OCI-LY1 (cell line): ENCODE results near the gene PRAC1.

Experiments
- H2AFZ ChIP-seq: fragments of 200-600 bp; sonication (generic), shearing (Covaris generic); 2 replicates; pipeline ENCODE4 v1.6.0; 2014; ENCODE audit warnings: antibody characterized with exemption, mild to moderate bottlenecking, low read length
- H3F3A ChIP-seq: fragments of 200-600 bp; sonication (generic), shearing (Covaris generic); 2 replicates; pipeline ENCODE4 v1.6.0; 2014; ENCODE audit warnings: mild to moderate bottlenecking, antibody characterized with exemption, low read length, moderate library complexity; ENCODE audit not compliant: insufficient read depth
- H3K27ac ChIP-seq: fragments of 200-600 bp; sonication (generic); 2 replicates; pipeline ENCODE4 v1.5.1; 2014; ENCODE audit warnings: low read length, mixed run types, mild to moderate bottlenecking, low read depth; ENCODE audit not compliant: poor library complexity, severe bottlenecking
- H3K27me3 ChIP-seq: fragments of 200-600 bp; sonication (generic); 2 replicates; pipeline ENCODE4 v1.6.0; 2014; ENCODE audit warnings: antibody characterized with exemption, mild to moderate bottlenecking, low read length, moderate library complexity; ENCODE audit not compliant: insufficient read depth
- H3K36me3 ChIP-seq: fragments of 200-600 bp; sonication (generic); 2 replicates; pipeline ENCODE4 v1.6.1; 2014; ENCODE audit warnings: mild to moderate bottlenecking, antibody characterized with exemption, low read length, moderate library complexity, mixed read lengths; ENCODE audit not compliant: insufficient read depth
- H3K4me1 ChIP-seq: fragments of 200-600 bp; sonication (generic); 2 replicates; pipeline ENCODE4 v1.5.1; 2014; ENCODE audit warnings: mild to moderate bottlenecking, low read length, moderate library complexity; ENCODE audit not compliant: insufficient read depth, severe bottlenecking
- H3K4me2 ChIP-seq: fragments of 200-600 bp; sonication (generic), shearing (Covaris generic); 2 replicates; pipeline ENCODE4 v1.6.1; 2014; ENCODE audit warnings: low read length
- H3K4me3 ChIP-seq: fragments of 200-600 bp; sonication (generic); 2 replicates; pipeline ENCODE4 v1.5.1; 2014; ENCODE audit warnings: low read length, low read depth, mild to moderate bottlenecking, mixed read lengths; ENCODE audit not compliant: poor library complexity, severe bottlenecking
- H3K79me2 ChIP-seq: fragments of 200-600 bp; shearing (Covaris generic); 2 replicates; pipeline ENCODE4 v1.6.1; 2016; ENCODE audit warnings: mixed run types, low read length, mixed read lengths; ENCODE audit not compliant: insufficient read depth
- H3K9ac ChIP-seq: fragments of 200-600 bp; sonication (generic), shearing (Covaris generic); 2 replicates; pipeline ENCODE4 v1.6.1; 2014; ENCODE audit warnings: mild to moderate bottlenecking, low read length, mixed read lengths
- H3K9me2 ChIP-seq: fragments of 200-600 bp; sonication (generic), shearing (Covaris generic); 2 replicates; pipeline ENCODE4 v1.6.1; 2014; ENCODE audit warnings: low read depth, mild to moderate bottlenecking, low read length, mixed read lengths
- H3K9me3 ChIP-seq: fragments of 200-600 bp; shearing (Covaris generic); 2 replicates; pipeline ENCODE4 v1.6.1; 2014; ENCODE audit warnings: low read length, mixed read lengths
- H4K20me1 ChIP-seq: fragments of 200-600 bp; sonication (generic), shearing (Covaris generic); 2 replicates; pipeline ENCODE4 v1.6.0; 2016; ENCODE audit warnings: mild to moderate bottlenecking, low read length; ENCODE audit not compliant: insufficient read depth
- EZH2 ChIP-seq: fragments of 200-600 bp; sonication (generic), shearing (Covaris generic); IDR thresholded peaks from 2 replicates; pipeline ENCODE4 v1.8.0; 2017; ENCODE audit warnings: borderline replicate concordance, mixed run types, mild to moderate bottlenecking, antibody characterized with exemption, low read length, moderate library complexity, mixed read lengths
- TF ChIP-seq, protein P1 (sequence below): fragments of 200-600 bp; sonication (generic), shearing (Covaris generic); IDR thresholded peaks from 2 replicates; pipeline ENCODE4 v1.5.1; 2017; ENCODE audit warnings: mild to moderate bottlenecking, antibody characterized with exemption, low read length, moderate library complexity, mixed read lengths

PRAC1 gene

DNA sequence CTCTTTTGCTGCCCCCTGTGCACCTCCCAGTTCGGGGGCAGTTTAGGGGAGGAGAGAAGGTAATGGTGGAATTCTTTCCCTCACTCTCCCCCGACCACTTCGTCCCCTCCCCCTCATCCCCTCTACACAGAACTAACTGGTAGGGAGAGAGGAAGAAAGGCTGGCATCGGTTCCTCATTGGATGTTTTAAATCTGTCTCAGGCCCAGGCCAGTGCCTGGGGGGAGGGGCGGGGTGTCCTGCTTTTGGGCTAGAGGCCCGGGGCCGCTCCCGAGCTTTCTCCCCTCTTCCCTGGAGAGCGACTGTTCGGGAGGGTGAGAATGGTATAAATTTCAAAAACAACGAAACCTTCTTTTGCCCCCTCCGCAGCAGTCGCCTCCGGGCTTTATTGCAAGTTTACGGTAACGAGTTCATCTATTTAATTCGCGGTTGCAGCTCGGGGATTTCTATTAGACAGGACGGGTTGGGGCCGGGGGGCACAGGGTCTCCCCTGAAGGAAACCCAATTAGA lies 651 bp upstream of the PRAC1 start, which contains the start of gene PRAC2:
PRAC2 (plus strand) TSS at position 271 of the 508 bp plus-strand sequence. CDS start 1,226 bp downstream, outside the sequence.
- Histone ChIP-seq H3K9me2 (no peaks in the 10 kb centered on the region), H3K27me3 (no peaks in the 10 kb centered on the region), H3K4me1 (no peaks in the 10 kb centered on the region), H3K36me3 (no peaks in the 10 kb centered on the region), H4K20me1 (no peaks in the 10 kb centered on the region), H2AFZ (no peak within 1 kb of the TSS), H3K9me3 (no peaks in the 10 kb centered on the region), H3K4me2 (no peak within 1 kb of the TSS), H3K27ac (no peak within 1 kb of the TSS), H3K4me3 (no peak within 1 kb of the TSS), H3K9ac (no peak within 1 kb of the TSS), H3F3A (no peaks in the 10 kb centered on the region), H3K79me2 (no peaks in the 10 kb centered on the region)
- TF ChIP-seq, protein P1, sequence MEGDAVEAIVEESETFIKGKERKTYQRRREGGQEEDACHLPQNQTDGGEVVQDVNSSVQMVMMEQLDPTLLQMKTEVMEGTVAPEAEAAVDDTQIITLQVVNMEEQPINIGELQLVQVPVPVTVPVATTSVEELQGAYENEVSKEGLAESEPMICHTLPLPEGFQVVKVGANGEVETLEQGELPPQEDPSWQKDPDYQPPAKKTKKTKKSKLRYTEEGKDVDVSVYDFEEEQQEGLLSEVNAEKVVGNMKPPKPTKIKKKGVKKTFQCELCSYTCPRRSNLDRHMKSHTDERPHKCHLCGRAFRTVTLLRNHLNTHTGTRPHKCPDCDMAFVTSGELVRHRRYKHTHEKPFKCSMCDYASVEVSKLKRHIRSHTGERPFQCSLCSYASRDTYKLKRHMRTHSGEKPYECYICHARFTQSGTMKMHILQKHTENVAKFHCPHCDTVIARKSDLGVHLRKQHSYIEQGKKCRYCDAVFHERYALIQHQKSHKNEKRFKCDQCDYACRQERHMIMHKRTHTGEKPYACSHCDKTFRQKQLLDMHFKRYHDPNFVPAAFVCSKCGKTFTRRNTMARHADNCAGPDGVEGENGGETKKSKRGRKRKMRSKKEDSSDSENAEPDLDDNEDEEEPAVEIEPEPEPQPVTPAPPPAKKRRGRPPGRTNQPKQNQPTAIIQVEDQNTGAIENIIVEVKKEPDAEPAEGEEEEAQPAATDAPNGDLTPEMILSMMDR, result no peak
- TF ChIP-seq EZH2, result no peak

DNA sequence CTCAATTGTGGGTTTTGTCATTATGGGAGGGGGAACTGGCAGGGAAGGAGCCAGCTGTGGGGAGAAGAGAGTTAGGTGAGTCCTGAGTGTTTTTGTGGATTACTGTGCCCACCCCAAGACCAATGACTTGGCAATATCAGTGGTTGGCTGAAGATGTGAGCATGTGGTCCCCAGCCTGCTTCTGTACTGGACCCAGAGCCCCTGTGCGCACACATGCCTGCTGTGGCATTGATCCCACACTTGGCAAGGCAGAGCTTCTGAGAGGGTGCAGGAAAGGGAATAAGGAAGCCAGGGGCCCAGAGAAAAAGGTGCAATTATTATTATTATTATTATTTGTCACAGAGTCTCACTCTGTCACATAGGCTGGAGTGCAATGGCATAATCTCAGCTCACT lies 1.3 kb downstream of the PRAC1 start:
- H3K4me1 ChIP-seq, result no peaks in the 10 kb centered on the region
- no peaks in the 10 kb centered on the region for H3K36me3 ChIP-seq
- H3K9me2 ChIP-seq, result no peaks in the 10 kb centered on the region
- H3K9ac ChIP-seq, result no peak overlapping the region
- no peak overlapping the region for H3K4me2 ChIP-seq
- no peaks in the 10 kb centered on the region for H3K79me2 ChIP-seq
- no peak overlapping the region for H3K27ac ChIP-seq
- H3K9me3 ChIP-seq, result no peaks in the 10 kb centered on the region
- no peaks in the 10 kb centered on the region for H3F3A ChIP-seq
- no peak overlapping the region for H3K4me3 ChIP-seq
- no peaks in the 10 kb centered on the region for H4K20me1 ChIP-seq
- H2AFZ ChIP-seq, result no peak overlapping the region
- TF ChIP-seq EZH2, result no peak
- TF ChIP-seq, protein P1, result no peak
- no peaks in the 10 kb centered on the region for H3K27me3 ChIP-seq

DNA sequence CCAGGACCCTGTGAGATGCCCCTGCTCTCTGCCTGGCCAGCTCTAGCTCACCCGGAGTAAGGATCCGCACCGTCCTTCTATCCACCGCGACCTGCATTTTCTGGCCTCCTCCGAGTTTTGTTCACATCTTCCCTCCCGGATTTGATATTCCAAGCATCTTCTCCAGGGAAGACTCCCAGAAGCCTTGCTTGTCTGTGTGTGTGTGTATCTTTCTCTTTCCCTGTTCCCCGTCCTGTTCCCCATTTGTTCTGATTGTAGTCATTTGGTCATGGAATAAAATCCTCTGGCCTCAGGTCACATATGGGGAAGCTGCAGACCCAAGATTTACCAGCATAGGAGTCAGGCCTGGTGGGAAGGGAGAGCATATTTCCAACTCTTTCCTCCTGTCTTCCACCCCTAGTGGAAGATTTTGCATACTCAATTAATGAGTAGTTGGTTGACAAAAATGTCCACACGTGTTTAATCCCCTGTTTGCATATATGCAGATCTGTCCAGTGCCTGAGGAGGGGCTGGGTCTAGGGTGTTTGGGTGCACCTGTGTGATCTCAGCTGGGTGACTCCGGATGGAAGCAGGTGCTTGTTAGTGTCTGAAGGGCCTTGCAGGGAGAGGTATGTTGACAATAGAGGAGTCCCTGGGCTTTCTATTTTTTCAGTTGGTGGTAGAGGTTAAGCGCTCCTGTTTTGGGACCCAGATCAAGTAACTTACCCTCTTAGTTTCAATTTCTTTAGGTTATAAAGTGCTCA lies 1.9 kb downstream of the PRAC1 start:
- H3K4me3 ChIP-seq, result no peak overlapping the region
- H2AFZ ChIP-seq, result no peak overlapping the region
- H3F3A ChIP-seq, result no peaks in the 10 kb centered on the region
- H3K9me3 ChIP-seq, result no peaks in the 10 kb centered on the region
- no peak overlapping the region for H3K27ac ChIP-seq
- H3K9ac ChIP-seq, result no peak overlapping the region
- no peaks in the 10 kb centered on the region for H4K20me1 ChIP-seq
- no peak overlapping the region for H3K4me2 ChIP-seq
- H3K79me2 ChIP-seq, result no peaks in the 10 kb centered on the region
- TF ChIP-seq, protein P1, result no peak
- no peak for TF ChIP-seq EZH2
- H3K4me1 ChIP-seq, result no peaks in the 10 kb centered on the region
- no peaks in the 10 kb centered on the region for H3K27me3 ChIP-seq
- no peaks in the 10 kb centered on the region for H3K9me2 ChIP-seq
- no peaks in the 10 kb centered on the region for H3K36me3 ChIP-seq
